Astrocyte (in vitro differentiated cells and primary cell): ENCODE data around the gene ZNF808. TPM values are rescaled to one million over a fixed set of nuclear protein-coding genes. Genes with fewer than 3 reads are reported as not detected.

Source experiments
- DNase-seq: peaks from one replicate; pipeline ENCODE4 v3.0.0-alpha.2; 2010; ENCODE audit warnings: low read depth
- FAIRE-seq: peaks from 2 replicates; lab custom pipeline; 2011; peaks lifted over from hg19 to GRCh38; lab: Jason Lieb, UNC
- H2AFZ ChIP-seq: 2 replicates; pipeline ENCODE4 v1.6.0; 2012; ENCODE audit warnings: low read depth, low read length, inconsistent platforms
- H3K27ac ChIP-seq: 2 replicates; pipeline ENCODE4 v1.5.1; 2011; ENCODE audit warnings: low read depth, low read length, inconsistent platforms
- H3K27me3 ChIP-seq: 2 replicates; pipeline ENCODE4 v1.6.0; 2011; ENCODE audit warnings: low read length, inconsistent platforms; ENCODE audit not compliant: insufficient read depth
- H3K36me3 ChIP-seq: 2 replicates; pipeline ENCODE4 v1.5.1; 2011; ENCODE audit warnings: low read length, inconsistent platforms; ENCODE audit not compliant: insufficient read depth
- H3K4me1 ChIP-seq: 2 replicates; pipeline ENCODE4 v1.5.1; 2011; ENCODE audit warnings: low read length, inconsistent platforms; ENCODE audit not compliant: insufficient read depth
- H3K4me2 ChIP-seq: 2 replicates; pipeline ENCODE4 v1.6.0; 2012; ENCODE audit warnings: low read length, inconsistent platforms
- H3K4me3 ChIP-seq: 2 replicates; pipeline ENCODE4 v1.5.1; 2011; ENCODE audit warnings: low read depth, mild to moderate bottlenecking, low read length, inconsistent platforms; ENCODE audit not compliant: insufficient read depth
- H3K79me2 ChIP-seq: 2 replicates; pipeline ENCODE4 v1.6.0; 2012; ENCODE audit warnings: mild to moderate bottlenecking, low read length, inconsistent platforms; ENCODE audit not compliant: insufficient read depth
- H3K9ac ChIP-seq: 2 replicates; pipeline ENCODE4 v1.6.0; 2012; ENCODE audit warnings: mild to moderate bottlenecking, low read length, inconsistent platforms
- H3K9me3 ChIP-seq: 2 replicates; pipeline ENCODE4 v1.5.1; 2012; ENCODE audit warnings: low read depth, mild to moderate bottlenecking, low read length, inconsistent platforms; ENCODE audit not compliant: insufficient read depth
- H4K20me1 ChIP-seq: 2 replicates; pipeline ENCODE4 v1.6.0; 2012; ENCODE audit warnings: low read length, inconsistent platforms; ENCODE audit not compliant: insufficient read depth
- H3K27ac Mint-ChIP-seq: one replicate; pipeline ENCODE4 v1.8.0; 2021; ENCODE audit warnings: mild to moderate bottlenecking, mixed read lengths; ENCODE audit not compliant: unreplicated experiment
- H3K27me3 Mint-ChIP-seq: one replicate; pipeline ENCODE4 v1.8.0; 2021; ENCODE audit warnings: low read depth, mixed read lengths; ENCODE audit not compliant: unreplicated experiment
- H3K36me3 Mint-ChIP-seq: one replicate; pipeline ENCODE4 v1.8.0; 2021; ENCODE audit warnings: low read depth, mixed read lengths; ENCODE audit not compliant: unreplicated experiment
- H3K4me1 Mint-ChIP-seq: one replicate; pipeline ENCODE4 v1.8.0; 2021; ENCODE audit warnings: low read depth, mixed read lengths; ENCODE audit not compliant: unreplicated experiment
- H3K4me3 Mint-ChIP-seq: one replicate; pipeline ENCODE4 v1.8.0; 2021; ENCODE audit warnings: mild to moderate bottlenecking, moderate library complexity, mixed read lengths; ENCODE audit not compliant: unreplicated experiment
- H3K9me3 Mint-ChIP-seq: one replicate; pipeline ENCODE4 v1.8.0; 2021; ENCODE audit warnings: mild to moderate bottlenecking, mixed read lengths; ENCODE audit not compliant: unreplicated experiment
- EZH2 ChIP-seq: IDR thresholded peaks from 2 replicates; pipeline ENCODE4 v1.6.1; 2012; ENCODE audit warnings: mild to moderate bottlenecking, low read length, inconsistent platforms; ENCODE audit not compliant: insufficient read depth
- total RNA-seq: library from RNA; stranded (reverse); gene quantifications from 2 replicates; pipeline ENCODE4 v1.2.1, GENCODE V29; 2021
- TF ChIP-seq, protein P1 (sequence below): IDR thresholded peaks from 2 replicates; pipeline ENCODE4 v1.5.1; 2011; ENCODE audit warnings: low read depth, mild to moderate bottlenecking, inconsistent platforms, low read length, moderate library complexity; ENCODE audit not compliant: insufficient read depth

The ZNF808 gene
- total RNA-seq, 1 donor from 2014 or later: 18.0 TPM

DNA sequence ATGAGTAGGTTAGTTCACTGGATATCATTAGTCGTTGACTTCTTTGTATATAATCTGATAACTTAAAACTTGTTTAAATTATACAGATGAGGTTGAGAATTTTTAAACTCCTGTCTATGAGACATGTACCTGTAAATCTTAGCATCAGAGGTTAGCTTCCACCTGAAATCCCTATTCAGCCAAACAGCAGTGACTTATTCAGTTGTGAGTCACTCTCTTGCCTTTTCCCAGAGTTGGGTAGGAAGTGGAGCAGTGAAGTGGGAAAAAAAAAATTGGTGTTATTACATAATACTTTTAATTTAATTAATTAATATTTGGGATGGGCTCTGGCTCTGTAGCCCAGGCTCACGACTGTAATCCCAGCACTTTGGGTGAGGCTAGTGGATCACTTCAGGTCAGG is 75.5 kb downstream of the ZNF808 start:
- Histone ChIP-seq H3K4me2 (no peak overlapping the region), H3K79me2 (no peaks in the 10 kb centered on the region), H3K27ac (no peak overlapping the region), H3K4me1 (no peaks in the 10 kb centered on the region), H3K9me3 (peaks cover 3% of the 10 kb centered on the region), H4K20me1 (no peaks in the 10 kb centered on the region), H3K4me3 (no peak overlapping the region), H3K9ac (no peak overlapping the region), H2AFZ (no peak overlapping the region), H3K36me3 (no peaks in the 10 kb centered on the region), H3K27me3 (no peaks in the 10 kb centered on the region)
- Mint-ChIP-seq H3K4me3 (no peak overlapping the region), H3K9me3 (peaks cover 7% of the 10 kb centered on the region), H3K36me3 (peaks cover 19% of the 10 kb centered on the region), H3K27ac (no peak overlapping the region), H3K27me3 (no peaks in the 10 kb centered on the region), H3K4me1 (peaks cover 7% of the 10 kb centered on the region)
- DNase-seq (no peak), FAIRE-seq (no peak)
- TF ChIP-seq, protein P1, sequence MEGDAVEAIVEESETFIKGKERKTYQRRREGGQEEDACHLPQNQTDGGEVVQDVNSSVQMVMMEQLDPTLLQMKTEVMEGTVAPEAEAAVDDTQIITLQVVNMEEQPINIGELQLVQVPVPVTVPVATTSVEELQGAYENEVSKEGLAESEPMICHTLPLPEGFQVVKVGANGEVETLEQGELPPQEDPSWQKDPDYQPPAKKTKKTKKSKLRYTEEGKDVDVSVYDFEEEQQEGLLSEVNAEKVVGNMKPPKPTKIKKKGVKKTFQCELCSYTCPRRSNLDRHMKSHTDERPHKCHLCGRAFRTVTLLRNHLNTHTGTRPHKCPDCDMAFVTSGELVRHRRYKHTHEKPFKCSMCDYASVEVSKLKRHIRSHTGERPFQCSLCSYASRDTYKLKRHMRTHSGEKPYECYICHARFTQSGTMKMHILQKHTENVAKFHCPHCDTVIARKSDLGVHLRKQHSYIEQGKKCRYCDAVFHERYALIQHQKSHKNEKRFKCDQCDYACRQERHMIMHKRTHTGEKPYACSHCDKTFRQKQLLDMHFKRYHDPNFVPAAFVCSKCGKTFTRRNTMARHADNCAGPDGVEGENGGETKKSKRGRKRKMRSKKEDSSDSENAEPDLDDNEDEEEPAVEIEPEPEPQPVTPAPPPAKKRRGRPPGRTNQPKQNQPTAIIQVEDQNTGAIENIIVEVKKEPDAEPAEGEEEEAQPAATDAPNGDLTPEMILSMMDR: no peak
- no peak for TF ChIP-seq EZH2

DNA sequence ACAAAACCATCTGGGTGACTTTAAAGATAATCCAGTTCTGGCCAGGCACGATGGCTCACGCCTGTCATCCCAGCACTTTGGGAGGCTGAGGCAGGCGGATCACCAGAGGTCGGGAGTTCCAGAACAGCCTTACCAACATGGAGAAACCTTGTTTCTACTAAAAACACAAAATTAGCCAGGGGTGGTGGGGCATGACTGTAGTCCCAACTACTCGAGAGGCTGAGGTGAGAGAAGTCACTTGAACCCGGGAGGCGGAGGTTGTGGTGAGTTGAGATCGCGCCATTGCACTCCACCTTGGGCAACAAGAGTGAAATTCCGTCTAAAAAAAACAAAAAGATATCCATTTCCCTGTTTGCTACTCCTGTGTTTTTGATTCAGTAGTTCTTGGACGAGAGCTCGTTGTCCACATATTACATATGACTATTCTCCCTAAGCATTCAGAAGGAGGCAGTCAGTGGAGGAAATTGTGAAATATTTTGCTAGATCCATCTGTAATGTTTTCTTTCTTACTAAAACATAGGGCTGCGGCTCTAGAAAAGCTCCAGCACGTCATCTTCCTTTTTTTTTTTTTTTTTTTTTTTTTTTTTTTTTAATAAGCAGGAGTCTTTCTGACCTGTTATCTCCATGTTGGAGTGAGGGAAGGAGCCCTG is 76.2 kb downstream of the ZNF808 start:
- no peak overlapping the region for H3K4me2 ChIP-seq
- no peaks in the 10 kb centered on the region for H3K27me3 Mint-ChIP-seq
- H3K36me3 Mint-ChIP-seq: peaks cover 20% of the 10 kb centered on the region
- peaks cover 3% of the 10 kb centered on the region for H3K9me3 ChIP-seq
- H3K36me3 ChIP-seq: no peaks in the 10 kb centered on the region
- no peak overlapping the region for H3K4me3 ChIP-seq
- TF ChIP-seq EZH2: no peak
- TF ChIP-seq, protein P1: no peak
- no peak overlapping the region for H3K4me3 Mint-ChIP-seq
- no peak overlapping the region for H2AFZ ChIP-seq
- no peak overlapping the region for H3K27ac Mint-ChIP-seq
- DNase-seq (peak; percentile 12), FAIRE-seq (no peak)
- H3K9me3 Mint-ChIP-seq: peaks cover 7% of the 10 kb centered on the region
- H3K9ac ChIP-seq: no peak overlapping the region
- no peaks in the 10 kb centered on the region for H3K4me1 ChIP-seq
- no peaks in the 10 kb centered on the region for H3K27me3 ChIP-seq
- H4K20me1 ChIP-seq: no peaks in the 10 kb centered on the region
- H3K79me2 ChIP-seq: no peaks in the 10 kb centered on the region
- no peak overlapping the region for H3K27ac ChIP-seq
- H3K4me1 Mint-ChIP-seq: peaks cover 7% of the 10 kb centered on the region

Other genes with a start within 250 kb of the ZNF808 start
- 8.8 and 12.6 TPM in 2 replicates for gene ZNF480, start 230.5 kb upstream of the ZNF808 start, total RNA-seq
- gene ZNF610, start 191.4 kb upstream of the ZNF808 start, total RNA-seq: 5.7 and 5.8 TPM in 2 replicates
- 8.3 and 11.0 TPM in 2 replicates for gene ZNF880, start 157.7 kb upstream of the ZNF808 start, total RNA-seq
- gene ZNF528, start 129.8 kb upstream of the ZNF808 start, total RNA-seq: 7.5 and 8.1 TPM in 2 replicates
- not detected in 2 replicates for gene ZNF534, start 98.5 kb upstream of the ZNF808 start, total RNA-seq
- gene ZNF578, start 74.1 kb upstream of the ZNF808 start, total RNA-seq: not detected in 2 replicates
- 10.9 and 15.6 TPM in 2 replicates for gene ZNF701, start 42.6 kb downstream of the ZNF808 start, total RNA-seq
- gene ZNF83, start 110.7 kb downstream of the ZNF808 start, total RNA-seq: 27.6 and 35.4 TPM in 2 replicates
- gene ZNF611, start 207.4 kb downstream of the ZNF808 start, total RNA-seq: 18.8 and 21.1 TPM in 2 replicates